Nephron (organoid): ENCODE results near the gene RIN1.

Source experiments
- H3K27ac Mint-ChIP-seq, 3 experiments: 2 replicates each; pipeline ENCODE4 v1.8.0; 2020; ENCODE audit warnings: mixed read lengths in 3 of 3, mild to moderate bottlenecking in 2 of 3, moderate library complexity in 1 of 3
- H3K27me3 Mint-ChIP-seq: 2 replicates; pipeline ENCODE4 v1.8.0; 2021; ENCODE audit warnings: low read depth, mild to moderate bottlenecking, moderate library complexity, mixed read lengths
- H3K36me3 Mint-ChIP-seq: 2 replicates; pipeline ENCODE4 v1.8.0; 2020; ENCODE audit warnings: low read depth, mixed read lengths
- H3K4me1 Mint-ChIP-seq: 2 replicates; pipeline ENCODE4 v1.8.0; 2020; ENCODE audit warnings: mixed read lengths
- H3K4me3 Mint-ChIP-seq, 3 experiments: 2 replicates each; pipeline ENCODE4 v1.8.0; 2020; ENCODE audit warnings: mild to moderate bottlenecking in 3 of 3, mixed read lengths in 3 of 3, moderate library complexity in 2 of 3
- H3K9me3 Mint-ChIP-seq: 2 replicates; pipeline ENCODE4 v1.8.0; 2020; ENCODE audit warnings: mixed read lengths
- CTCF ChIP-seq, 3 experiments: fragments of 200-600 bp; sonication (generic); IDR thresholded peaks; one replicate each; pipeline ENCODE4 v1.5.0; 2021; ENCODE audit warnings: antibody characterized with exemption in 3 of 3; ENCODE audit not compliant: unreplicated experiment in 3 of 3

The RIN1 gene

GRCh38 chr11:66327171-66328030 is 8.8 kb downstream of the RIN1 start:
- H3K9me3 Mint-ChIP-seq = no peaks in the 10 kb centered on the region
- TF ChIP-seq CTCF (IDR thresholded peaks at IDR 0.05; ENCODE audit: unreplicated experiment in 3 of 3) = no peak
- peak overlapping the region; percentile 71 to 87 (median 85) for H3K27ac Mint-ChIP-seq
- H3K36me3 Mint-ChIP-seq = no peaks in the 10 kb centered on the region
- H3K27me3 Mint-ChIP-seq = no peaks in the 10 kb centered on the region
- peak overlapping the region in 2 of 3 experiments; percentile 2 to 15 for H3K4me3 Mint-ChIP-seq
- H3K4me1 Mint-ChIP-seq = peaks cover 48% of the 10 kb centered on the region

- Mint-ChIP-seq H3K27ac (peak overlapping the region; percentile 85 to 91 (median 86)), H3K4me3 (peak overlapping the region in 1 of 3 experiments; percentile 47), H3K27me3 (peaks cover 3% of the 10 kb centered on the region), H3K9me3 (no peaks in the 10 kb centered on the region), H3K36me3 (no peaks in the 10 kb centered on the region), H3K4me1 (peaks cover 51% of the 10 kb centered on the region)
- TF ChIP-seq CTCF (IDR thresholded peaks at IDR 0.05; ENCODE audit: unreplicated experiment in 3 of 3) = no peak
Observed at GRCh38 chr11:66326261-66327111, 9.7 kb downstream of the RIN1 start.

- peaks cover under 1% of the 10 kb centered on the region for H3K9me3 Mint-ChIP-seq
- no peaks in the 10 kb centered on the region for H3K36me3 Mint-ChIP-seq
- peaks cover 3% of the 10 kb centered on the region for H3K27me3 Mint-ChIP-seq
- H3K4me1 Mint-ChIP-seq = peaks cover 51% of the 10 kb centered on the region
- H3K4me3 Mint-ChIP-seq = peak overlapping the region in 2 of 3 experiments; percentile 38 to 50
- peak overlapping the region; percentile 76 to 93 (median 90) for H3K27ac Mint-ChIP-seq
- no peak for TF ChIP-seq CTCF (IDR thresholded peaks at IDR 0.05; ENCODE audit: unreplicated experiment in 3 of 3)
Observed at GRCh38 chr11:66325263-66325671, 11.0 kb downstream of the RIN1 start.

GRCh38 chr11:66324664-66325063 is 11.6 kb downstream of the RIN1 start:
- H3K4me3 Mint-ChIP-seq = no peak overlapping the region
- H3K27ac Mint-ChIP-seq = peak overlapping the region; percentile 76 to 93 (median 90)
- H3K4me1 Mint-ChIP-seq = peaks cover 56% of the 10 kb centered on the region
- H3K27me3 Mint-ChIP-seq = peaks cover 3% of the 10 kb centered on the region
- H3K9me3 Mint-ChIP-seq = peaks cover 5% of the 10 kb centered on the region
- no peak for TF ChIP-seq CTCF (IDR thresholded peaks at IDR 0.05; ENCODE audit: unreplicated experiment in 3 of 3)
- H3K36me3 Mint-ChIP-seq = no peaks in the 10 kb centered on the region

- no peak for TF ChIP-seq CTCF (IDR thresholded peaks at IDR 0.05; ENCODE audit: unreplicated experiment in 3 of 3)
- Mint-ChIP-seq H3K27ac (peak overlapping the region; percentile 76 to 93 (median 90)), H3K4me3 (no peak overlapping the region), H3K4me1 (peaks cover 63% of the 10 kb centered on the region), H3K9me3 (peaks cover 6% of the 10 kb centered on the region), H3K27me3 (peaks cover 3% of the 10 kb centered on the region), H3K36me3 (no peaks in the 10 kb centered on the region)
Observed at GRCh38 chr11:66323684-66324083, 12.6 kb downstream of the RIN1 start.
